AG09319 (cell line): Measurements from ENCODE around the gene ALG14.
"Not testable (repeated sequence)": the region's sequence is repeated elsewhere in the genome, so short reads cannot be mapped to it uniquely, and the experiment has no call there.

ENCODE experiments used
- DNase-seq: peaks from one replicate; pipeline ENCODE4 v3.0.0-alpha.2; 2010; ENCODE audit warnings: low read depth; ENCODE audit errors: extremely low read depth
- CTCF ChIP-seq: IDR thresholded peaks from 2 replicates; pipeline ENCODE4 v1.5.1; 2011; ENCODE audit warnings: low read depth, mild to moderate bottlenecking, inconsistent platforms, low read length, moderate library complexity

The ALG14 gene

GRCh38 chr1:95096218-95096841 is 23.6 kb upstream of the ALG14 start:
- TF ChIP-seq CTCF = no peak
- DNase-seq = no peak

GRCh38 chr1:95095833-95096217 is 23.1 kb upstream of the ALG14 start:
- DNase-seq = peak; percentile 19
- no peak for TF ChIP-seq CTCF

GRCh38 chr1:95094923-95095322 is 22.2 kb upstream of the ALG14 start:
- no peak for TF ChIP-seq CTCF
- DNase-seq = no peak

- no peak for DNase-seq
Measured at GRCh38 chr1:95093296-95093695, 20.5 kb upstream of the ALG14 start.

GRCh38 chr1:95092891-95093290 is 20.1 kb upstream of the ALG14 start:
- DNase-seq = not testable (repeated sequence)

More at GRCh38 chr1:95093296-95093695, 20.5 kb upstream of the ALG14 start:
- no peak for TF ChIP-seq CTCF

- DNase-seq = not testable (repeated sequence)
Measured at GRCh38 chr1:95091290-95091689, 18.5 kb upstream of the ALG14 start.

- no peak for TF ChIP-seq CTCF
- no peak for DNase-seq
Measured at GRCh38 chr1:95089650-95090287, 17.0 kb upstream of the ALG14 start.

GRCh38 chr1:95088303-95088702 is 15.6 kb upstream of the ALG14 start:
- no peak for DNase-seq
- TF ChIP-seq CTCF = no peak
